DOHH2 (cell line): ENCODE measurements around the gene ROR1.

Experiments used
- H3F3A ChIP-seq: fragments of 200-600 bp; sonication (generic), shearing (Covaris generic); 2 replicates; pipeline ENCODE4 v1.6.0; 2016; ENCODE audit warnings: antibody characterized with exemption, mild to moderate bottlenecking; ENCODE audit not compliant: control insufficient read depth, insufficient read depth
- H3K27ac ChIP-seq: fragments of 200-600 bp; sonication (generic); 2 replicates; pipeline ENCODE4 v1.5.1; 2014; ENCODE audit warnings: low read depth, mild to moderate bottlenecking, low read length, moderate library complexity
- H3K27me3 ChIP-seq: fragments of 200-600 bp; sonication (generic); 2 replicates; pipeline ENCODE4 v1.6.1; 2014; ENCODE audit warnings: mild to moderate bottlenecking, low read length, mixed read lengths; ENCODE audit not compliant: control insufficient read depth
- H3K36me3 ChIP-seq: fragments of 200-600 bp; sonication (generic); 2 replicates; pipeline ENCODE4 v1.6.1; 2014; ENCODE audit warnings: mild to moderate bottlenecking, low read length, moderate library complexity, mixed read lengths; ENCODE audit not compliant: control insufficient read depth
- H3K4me1 ChIP-seq: fragments of 200-600 bp; sonication (generic); 2 replicates; pipeline ENCODE4 v1.6.1; 2014; ENCODE audit warnings: mild to moderate bottlenecking, low read length, mixed read lengths; ENCODE audit not compliant: control insufficient read depth
- H3K4me2 ChIP-seq: fragments of 200-600 bp; sonication (generic); 2 replicates; pipeline ENCODE4 v1.6.0; 2014; ENCODE audit warnings: mild to moderate bottlenecking, low read length, moderate library complexity
- H3K4me3 ChIP-seq: fragments of 200-600 bp; sonication (generic); 2 replicates; pipeline ENCODE4 v1.5.1; 2014; ENCODE audit warnings: mild to moderate bottlenecking, low read length, mixed read lengths
- H3K79me2 ChIP-seq: fragments of 200-600 bp; sonication (generic); 2 replicates; pipeline ENCODE4 v1.6.1; 2014; ENCODE audit warnings: mild to moderate bottlenecking, low read length, mixed read lengths; ENCODE audit not compliant: control insufficient read depth
- H3K9me2 ChIP-seq: fragments of 200-600 bp; sonication (generic); replicated peaks from 2 replicates; pipeline ENCODE4 v1.6.1; 2014; ENCODE audit warnings: mild to moderate bottlenecking, low read length, mixed read lengths; ENCODE audit not compliant: control insufficient read depth
- H3K9me3 ChIP-seq: fragments of 200-600 bp; sonication (generic); 2 replicates; pipeline ENCODE4 v1.6.1; 2014; ENCODE audit warnings: antibody characterized with exemption, low read length, mixed read lengths; ENCODE audit not compliant: control insufficient read depth, insufficient read depth
- H4K20me1 ChIP-seq: fragments of 200-600 bp; sonication (generic); 2 replicates; pipeline ENCODE4 v1.6.0; 2014; ENCODE audit warnings: low read depth, mild to moderate bottlenecking, antibody characterized with exemption, low read length, moderate library complexity; ENCODE audit not compliant: control insufficient read depth, insufficient read depth
- EZH2phosphoT487 ChIP-seq: fragments of 200-600 bp; sonication (generic); IDR thresholded peaks from 2 replicates; pipeline ENCODE4 v1.6.1; 2017; ENCODE audit warnings: borderline replicate concordance, mild to moderate bottlenecking, antibody characterized with exemption, low read length, moderate library complexity, mixed read lengths
- TF ChIP-seq, protein P1 (sequence below): fragments of 200-600 bp; sonication (generic); IDR thresholded peaks from one replicate; pipeline ENCODE4 v1.5.1; 2014; ENCODE audit warnings: antibody characterized with exemption, mild to moderate bottlenecking, low read depth, low read length; ENCODE audit not compliant: poor library complexity, severe bottlenecking

The ROR1 gene

DNA sequence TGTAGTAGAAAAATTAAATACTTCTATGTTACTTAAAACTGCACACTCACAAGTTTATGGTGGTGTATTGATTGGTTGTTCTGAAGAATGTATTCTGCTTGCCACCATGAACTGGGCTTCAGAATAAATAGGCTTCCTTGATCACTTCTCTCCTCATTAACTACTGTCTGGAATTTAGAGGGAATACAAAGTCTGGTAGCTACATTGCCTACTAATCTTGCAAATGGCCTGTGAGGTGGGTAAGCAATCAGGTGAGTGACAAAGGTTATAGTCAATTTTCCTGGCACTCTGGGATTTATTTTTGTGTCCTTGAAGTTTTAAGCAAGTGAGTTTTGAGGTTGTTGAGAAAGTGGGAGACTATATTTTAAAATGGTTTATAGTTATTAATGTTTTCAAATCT is 101.8 kb downstream of the ROR1 start:
- Histone ChIP-seq H3K4me2 (no peak overlapping the region), H3K36me3 (no peaks in the 10 kb centered on the region), H3K79me2 (no peaks in the 10 kb centered on the region), H3K4me1 (no peaks in the 10 kb centered on the region), H3K9me3 (no peaks in the 10 kb centered on the region), H3K4me3 (no peak overlapping the region), H3F3A (no peaks in the 10 kb centered on the region), H3K27ac (no peak overlapping the region), H3K9me2 (no peaks in the 10 kb centered on the region), H3K27me3 (no peaks in the 10 kb centered on the region), H4K20me1 (no peaks in the 10 kb centered on the region)
- TF ChIP-seq, protein P1, sequence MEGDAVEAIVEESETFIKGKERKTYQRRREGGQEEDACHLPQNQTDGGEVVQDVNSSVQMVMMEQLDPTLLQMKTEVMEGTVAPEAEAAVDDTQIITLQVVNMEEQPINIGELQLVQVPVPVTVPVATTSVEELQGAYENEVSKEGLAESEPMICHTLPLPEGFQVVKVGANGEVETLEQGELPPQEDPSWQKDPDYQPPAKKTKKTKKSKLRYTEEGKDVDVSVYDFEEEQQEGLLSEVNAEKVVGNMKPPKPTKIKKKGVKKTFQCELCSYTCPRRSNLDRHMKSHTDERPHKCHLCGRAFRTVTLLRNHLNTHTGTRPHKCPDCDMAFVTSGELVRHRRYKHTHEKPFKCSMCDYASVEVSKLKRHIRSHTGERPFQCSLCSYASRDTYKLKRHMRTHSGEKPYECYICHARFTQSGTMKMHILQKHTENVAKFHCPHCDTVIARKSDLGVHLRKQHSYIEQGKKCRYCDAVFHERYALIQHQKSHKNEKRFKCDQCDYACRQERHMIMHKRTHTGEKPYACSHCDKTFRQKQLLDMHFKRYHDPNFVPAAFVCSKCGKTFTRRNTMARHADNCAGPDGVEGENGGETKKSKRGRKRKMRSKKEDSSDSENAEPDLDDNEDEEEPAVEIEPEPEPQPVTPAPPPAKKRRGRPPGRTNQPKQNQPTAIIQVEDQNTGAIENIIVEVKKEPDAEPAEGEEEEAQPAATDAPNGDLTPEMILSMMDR = no peak
- no peak for TF ChIP-seq EZH2phosphoT487

DNA sequence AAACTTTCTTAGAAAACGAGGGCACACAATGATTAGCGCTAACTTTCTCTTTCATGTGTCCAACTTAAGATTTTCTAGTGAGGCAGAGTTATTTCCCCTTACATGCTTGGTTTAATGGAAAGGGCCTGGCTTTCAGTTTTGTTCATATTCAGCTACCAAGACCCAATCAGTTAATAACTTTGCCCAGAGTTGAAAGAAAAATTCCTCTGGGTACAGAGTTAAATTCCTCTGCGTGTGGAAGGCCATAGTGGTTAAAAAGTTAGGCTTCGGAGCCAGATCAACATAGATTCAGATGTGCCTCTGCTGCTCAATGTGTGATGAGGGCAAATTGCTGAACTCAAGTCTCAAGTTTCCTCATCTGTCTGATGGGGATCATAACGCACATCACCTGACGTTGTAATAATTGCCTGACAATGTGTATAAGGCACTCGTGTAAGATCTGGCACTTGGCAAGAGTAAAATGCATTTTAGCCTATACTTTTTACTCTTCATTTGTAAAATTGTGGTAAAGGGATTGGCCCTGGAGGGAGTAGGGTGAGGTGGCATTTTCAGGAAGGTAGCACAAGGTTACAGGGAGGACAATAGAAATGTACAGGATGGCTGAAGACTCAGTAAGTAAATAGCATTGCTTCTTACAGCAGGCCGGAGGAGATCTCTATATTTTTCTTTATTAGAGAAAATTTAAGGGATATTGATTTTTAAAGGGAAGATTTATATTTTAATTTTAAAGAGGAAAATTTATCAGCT is 103.4 kb downstream of the ROR1 start:
- Histone ChIP-seq H3F3A (no peaks in the 10 kb centered on the region), H3K9me2 (no peaks in the 10 kb centered on the region), H3K79me2 (no peaks in the 10 kb centered on the region), H3K27ac (no peak overlapping the region), H3K9me3 (no peaks in the 10 kb centered on the region), H3K4me1 (no peaks in the 10 kb centered on the region), H3K4me2 (no peak overlapping the region), H3K4me3 (no peak overlapping the region), H3K36me3 (no peaks in the 10 kb centered on the region), H4K20me1 (no peaks in the 10 kb centered on the region), H3K27me3 (no peaks in the 10 kb centered on the region)
- TF ChIP-seq EZH2phosphoT487 = no peak
- TF ChIP-seq, protein P1 = no peak

DNA sequence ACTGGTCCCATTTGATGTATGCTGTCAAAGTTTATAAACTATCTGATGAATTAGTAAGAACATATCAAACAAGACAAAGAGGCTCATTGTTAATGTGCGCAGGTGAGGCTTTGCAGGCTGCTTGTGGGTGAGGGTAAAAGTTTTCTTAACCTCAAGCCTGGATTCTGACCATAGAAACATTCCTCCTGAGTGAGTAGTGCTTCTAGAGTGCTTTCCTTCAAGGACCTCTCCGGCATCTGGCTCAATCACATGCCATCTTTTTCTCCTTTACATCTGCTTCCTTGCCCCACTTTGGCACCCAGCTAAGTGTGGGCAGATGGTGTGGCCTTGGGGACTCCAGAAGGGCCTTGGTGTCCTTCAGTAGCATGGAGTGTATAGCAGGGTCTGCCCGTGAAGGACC is 104.0 kb downstream of the ROR1 start:
- Histone ChIP-seq H3F3A (no peaks in the 10 kb centered on the region), H3K36me3 (no peaks in the 10 kb centered on the region), H4K20me1 (no peaks in the 10 kb centered on the region), H3K27me3 (no peaks in the 10 kb centered on the region), H3K9me3 (no peaks in the 10 kb centered on the region), H3K27ac (no peak overlapping the region), H3K4me1 (no peaks in the 10 kb centered on the region), H3K4me3 (no peak overlapping the region), H3K79me2 (no peaks in the 10 kb centered on the region), H3K4me2 (no peak overlapping the region), H3K9me2 (no peaks in the 10 kb centered on the region)
- no peak for TF ChIP-seq EZH2phosphoT487
- TF ChIP-seq, protein P1 = no peak
